Measurements from ENCODE around the gene PTPN7.

Gene PTPN7

DNA sequence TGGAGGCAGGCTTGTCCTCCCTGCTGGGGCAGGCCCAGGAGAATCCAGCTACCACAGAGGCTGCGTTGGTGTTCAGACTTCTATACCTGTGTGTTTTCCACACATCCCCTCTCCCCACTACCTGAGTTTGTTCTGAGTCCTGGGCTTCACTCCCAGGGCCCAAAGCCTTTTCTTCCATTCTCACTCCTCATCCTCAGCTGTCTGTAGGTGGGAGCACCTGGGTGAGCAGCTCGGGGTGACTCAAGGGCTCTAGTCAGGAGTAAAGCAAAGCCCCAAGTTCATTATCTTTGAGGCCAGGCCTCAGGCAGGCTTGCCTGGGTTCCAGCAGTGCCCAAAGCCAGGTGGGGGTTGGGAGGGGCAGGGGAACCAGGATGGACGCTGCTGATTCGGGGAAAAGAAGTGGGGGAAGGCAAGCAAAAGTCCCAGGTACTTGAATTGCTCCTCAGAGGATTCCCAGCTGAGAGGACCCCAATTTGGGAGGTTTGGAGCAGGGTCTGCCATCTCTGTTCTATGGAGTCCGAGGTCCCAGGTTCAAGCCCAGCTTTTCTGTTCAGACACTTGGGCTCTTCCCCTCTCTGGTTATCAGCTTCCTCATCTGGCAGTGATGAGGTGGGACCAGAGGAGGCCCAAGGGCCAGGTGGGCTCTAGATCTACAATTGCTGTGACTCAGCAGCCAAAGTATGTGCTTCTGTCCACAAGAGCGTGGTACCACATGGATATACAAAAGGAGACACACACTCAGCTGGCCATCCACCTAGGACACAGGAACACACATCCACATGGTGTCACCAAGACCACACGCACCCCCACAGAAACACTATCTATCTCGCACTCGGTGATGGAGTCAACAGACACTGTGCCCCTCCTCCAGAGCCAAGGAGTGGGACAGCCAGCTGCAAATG is 5.8 kb upstream of the PTPN7 start:
- DNase-seq = no peak

DNA sequence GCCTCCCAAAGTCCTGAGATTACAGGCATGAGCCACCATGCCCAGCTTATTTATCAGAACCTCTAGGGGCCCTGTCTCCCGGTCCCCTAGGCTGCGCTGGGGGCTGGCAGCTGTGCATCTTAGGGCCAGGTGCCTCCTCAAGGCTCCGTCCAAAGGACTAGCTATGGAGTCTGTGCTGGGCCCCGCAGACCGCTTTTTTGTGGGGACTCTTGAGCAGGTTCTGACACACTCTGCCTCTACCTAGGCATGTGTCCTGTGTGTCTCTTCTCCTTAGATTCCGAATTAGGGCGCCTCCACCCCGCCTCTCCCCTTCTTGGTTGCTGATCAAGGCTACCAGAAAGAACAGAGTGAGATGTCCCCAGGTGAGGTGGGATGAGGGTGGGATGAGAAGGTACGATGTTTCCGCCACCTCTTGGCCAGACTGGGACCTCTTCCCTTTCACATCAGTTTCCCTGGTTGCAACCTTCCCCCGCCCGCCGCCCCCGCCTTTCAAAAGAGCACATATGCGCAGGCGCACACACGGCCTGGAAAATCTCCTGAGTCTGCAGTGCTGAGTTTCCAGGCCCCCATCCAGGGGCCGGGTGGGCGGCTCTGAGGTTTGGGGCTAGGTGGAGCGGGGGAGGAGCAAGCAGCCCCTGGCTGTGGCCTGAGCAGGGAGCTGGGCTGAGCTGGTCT is 5.0 kb upstream of the PTPN7 start:
- no peak for DNase-seq

DNA sequence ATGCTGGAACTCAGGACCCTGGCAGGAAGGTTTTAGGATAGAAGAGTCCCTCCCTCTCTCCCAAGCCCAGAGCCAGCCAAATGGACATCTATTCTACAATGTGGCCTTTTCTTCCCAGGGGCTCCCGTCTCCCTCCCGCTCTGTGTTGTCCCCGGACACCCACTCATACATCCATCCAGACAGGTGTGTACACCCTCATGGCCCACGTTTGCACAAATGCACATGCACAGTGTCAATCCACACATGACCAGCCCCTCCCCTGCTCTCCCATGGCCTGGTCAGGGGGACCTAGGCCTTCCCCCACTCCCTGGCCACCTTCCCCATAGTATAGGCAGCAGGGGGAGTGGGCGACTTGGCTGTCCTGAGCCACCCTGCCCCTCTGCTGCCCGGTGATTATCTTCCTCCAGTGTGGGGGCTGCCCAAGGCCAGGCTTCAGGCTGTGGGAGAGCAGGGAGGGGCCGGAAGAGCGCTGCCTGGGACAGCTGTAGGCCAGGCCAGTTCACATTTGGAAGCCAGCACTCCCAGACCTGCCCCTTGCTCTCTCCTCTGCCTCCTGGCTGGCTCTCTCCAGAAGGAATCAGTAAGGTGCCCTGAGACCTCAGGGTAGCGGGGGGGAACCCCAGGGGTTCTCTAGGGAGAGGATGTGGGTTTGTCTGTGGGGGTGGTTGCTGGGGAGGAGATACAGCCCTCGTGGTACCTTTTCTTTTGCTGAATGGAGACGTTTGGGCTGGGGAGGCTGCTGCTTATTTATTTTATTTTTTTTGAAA is 4.1 kb upstream of the PTPN7 start:
- no peak for DNase-seq

DNA sequence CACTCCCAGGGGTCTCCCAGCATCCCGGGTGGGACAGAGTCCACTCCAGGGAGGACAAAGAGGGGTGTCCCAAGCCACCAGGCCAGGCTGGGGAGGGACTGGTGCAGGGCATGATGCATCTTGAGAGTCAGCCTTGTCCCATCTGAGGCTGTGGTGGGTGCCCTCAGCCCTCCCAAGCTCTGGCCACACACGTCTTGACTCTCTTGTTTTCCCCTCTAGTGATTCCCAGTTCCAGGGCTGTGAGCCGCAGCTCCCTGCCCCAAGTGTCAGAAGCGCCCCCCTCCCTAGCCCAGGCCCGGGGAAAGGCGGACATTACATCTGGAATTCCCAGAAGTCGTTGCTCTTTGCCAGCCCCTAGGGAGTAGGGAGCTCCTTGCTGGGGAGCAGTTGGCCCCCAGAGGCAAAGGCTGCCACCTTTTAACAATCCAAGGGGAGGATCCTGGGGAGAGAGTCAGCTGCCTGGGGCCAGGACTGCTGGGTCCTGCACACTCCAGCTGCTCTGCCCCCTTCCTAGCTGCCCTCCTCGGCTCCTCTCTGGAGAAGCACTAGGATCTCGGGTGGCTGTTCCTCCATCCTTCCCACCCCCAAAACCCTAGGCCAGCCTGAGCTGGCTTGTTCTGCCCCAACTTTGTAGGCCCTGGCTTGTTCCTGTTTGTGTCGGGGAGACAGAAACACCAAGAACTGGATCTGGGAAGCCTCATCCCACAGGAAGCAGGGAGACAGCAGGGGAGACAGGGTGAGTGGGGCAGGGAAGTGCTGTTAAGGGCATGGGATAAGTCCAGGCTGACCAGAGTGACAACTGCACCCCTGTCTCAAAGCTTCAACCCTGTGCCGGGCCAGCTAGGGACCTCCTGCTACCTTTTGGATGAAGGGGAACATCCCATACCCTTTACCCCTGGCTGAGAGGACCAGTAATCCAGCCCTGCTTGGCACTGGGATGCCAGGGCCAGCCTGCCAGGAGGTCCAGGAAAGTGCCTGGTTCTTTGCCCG is 3.2 kb upstream of the PTPN7 start:
- no peak for DNase-seq

DNA sequence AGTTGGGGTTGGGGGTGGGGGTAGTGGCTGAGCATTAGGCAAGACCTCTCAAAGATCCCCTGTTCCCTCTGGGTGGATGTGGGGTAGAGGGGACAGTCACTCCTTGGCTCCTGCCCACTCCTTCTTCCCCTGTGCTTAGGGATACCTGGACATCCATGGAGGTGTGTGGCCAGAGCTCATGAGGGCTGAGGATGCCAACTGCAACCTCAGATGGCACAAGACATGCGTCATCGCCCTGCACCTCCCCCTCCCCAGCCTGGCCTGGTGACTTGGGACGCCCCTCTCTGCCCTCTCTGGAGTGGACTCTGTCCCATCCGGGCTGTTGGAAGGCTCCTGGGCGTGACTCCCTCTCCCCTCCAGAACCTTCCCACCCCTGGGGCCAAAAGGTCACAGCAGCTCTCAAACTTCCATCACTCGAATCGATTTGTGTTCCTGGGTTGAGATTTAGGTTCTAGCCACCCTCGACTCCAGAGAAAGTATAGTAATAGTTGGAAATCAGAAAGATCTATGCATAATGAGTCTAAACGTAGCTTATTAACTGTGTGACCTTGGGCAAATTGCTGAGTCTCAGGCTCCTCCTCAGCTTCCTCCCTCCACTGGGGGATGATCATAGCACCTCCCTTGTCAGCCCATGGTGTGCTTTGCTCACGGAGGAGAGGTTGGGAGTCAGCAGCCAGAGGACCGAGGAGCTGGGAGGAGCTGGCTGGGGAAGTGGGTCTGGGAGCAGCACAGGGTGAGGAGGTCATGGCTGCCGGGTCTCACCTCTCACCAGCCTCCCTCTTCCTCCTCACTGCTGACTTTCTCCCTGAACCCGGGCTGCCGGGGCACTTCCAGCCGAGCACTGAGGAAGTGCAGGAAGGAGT is 2.2 kb upstream of the PTPN7 start:
- DNase-seq = no peak

DNA sequence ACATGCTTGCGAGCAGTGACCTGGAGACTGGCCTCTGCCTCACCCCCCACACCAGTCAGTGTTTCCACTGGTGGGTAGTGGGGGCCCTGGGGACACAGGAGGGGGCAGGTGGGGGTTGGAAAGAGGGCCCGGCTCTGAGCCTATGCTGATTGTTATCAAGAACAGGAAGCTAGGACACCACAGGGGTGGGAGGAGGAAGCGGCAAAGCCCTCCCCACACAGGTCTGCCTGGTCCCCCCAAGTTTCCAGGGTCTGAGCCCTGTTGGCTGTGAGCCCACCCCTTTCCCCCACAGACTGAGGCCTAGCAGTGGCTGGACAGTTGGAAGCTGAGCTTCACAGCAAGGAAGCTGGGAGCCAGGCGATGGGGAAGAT is 1.6 kb upstream of the PTPN7 start:
- no peak for DNase-seq

DNA sequence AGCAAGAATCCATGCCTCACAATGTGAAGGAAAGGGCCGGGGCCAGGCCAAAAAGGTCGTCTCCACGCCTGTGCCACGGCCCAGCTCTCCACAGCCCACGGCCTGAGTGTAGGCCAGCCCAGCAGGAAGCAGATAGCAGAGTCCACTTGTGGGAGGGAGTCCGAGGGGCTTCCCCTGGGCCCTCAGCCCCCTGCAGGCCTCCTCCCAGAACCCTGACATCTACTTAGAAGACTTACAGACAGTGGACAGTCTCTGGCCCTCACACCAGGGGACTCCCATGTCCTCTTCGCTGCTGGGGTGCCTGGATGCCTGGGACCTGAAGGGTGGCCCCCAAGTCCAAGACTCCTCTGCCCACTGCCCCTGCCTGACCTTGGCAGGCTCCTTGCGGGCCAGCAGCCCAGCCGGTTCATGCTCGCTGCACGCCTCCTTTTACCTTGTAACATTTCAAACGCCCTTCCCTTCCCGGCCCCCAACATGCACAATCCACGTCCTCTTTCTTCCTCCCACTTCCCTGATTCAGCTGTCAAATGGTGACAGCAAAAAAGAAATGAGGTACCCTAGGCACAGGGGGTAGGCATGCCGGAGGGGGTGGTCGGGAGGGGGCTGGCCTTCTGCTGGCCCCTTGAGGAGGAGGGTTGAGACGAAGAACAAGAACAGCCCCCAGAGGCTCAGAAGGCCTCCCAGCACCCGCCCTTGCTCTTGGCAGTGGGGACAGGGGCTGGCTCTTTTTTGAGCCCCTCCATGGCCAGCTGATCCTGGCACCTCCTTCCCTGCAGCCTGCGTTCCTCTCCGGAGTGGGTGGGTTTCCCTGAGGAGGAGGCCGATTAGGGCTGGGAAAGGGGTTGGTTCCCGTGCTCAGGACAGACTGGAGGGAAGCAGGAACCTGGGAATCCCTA is 997 bp upstream of the PTPN7 start:
- no peak for DNase-seq

DNA sequence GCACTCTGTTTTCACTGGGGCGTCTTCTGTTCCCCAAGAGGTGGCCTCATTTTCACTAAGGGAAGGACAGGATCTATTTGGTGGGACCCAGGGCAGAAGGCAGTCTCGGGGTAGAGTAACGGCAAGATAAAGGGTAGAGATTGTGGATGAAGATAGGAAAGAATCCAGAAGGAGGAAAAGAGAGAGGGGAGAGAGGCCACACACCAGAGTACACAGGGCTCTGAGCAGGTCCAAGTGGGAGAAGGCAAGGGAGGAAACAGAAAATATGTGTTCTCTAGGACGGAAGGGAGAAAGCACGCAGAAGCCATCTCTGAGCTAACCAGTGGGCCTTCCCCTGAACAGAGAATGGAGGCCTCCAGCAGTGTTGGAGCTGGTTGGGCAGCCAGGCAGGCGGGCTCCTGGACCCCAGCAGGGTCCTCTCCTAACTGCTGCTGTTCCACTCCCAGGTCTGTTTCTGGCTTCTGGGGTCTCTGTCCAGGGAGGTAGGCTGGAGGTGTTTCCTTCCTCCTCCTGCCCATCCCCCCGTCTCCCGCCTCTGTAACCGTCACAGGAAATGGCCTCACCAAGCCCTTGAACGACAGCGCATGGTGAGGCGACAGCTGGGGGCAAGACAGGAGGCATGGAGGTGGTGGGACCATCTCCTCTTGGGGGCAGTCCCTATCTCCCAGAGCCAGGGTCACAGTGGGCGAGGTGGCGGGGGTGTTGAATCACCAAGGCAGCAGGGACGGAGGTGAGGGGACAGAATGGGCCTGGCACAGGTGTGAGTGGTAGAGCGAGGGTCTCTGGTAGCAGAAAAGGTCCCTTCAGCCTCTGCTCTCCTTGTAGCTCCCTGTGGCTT is 649 bp downstream of the PTPN7 start:
- no peak for DNase-seq

DNA sequence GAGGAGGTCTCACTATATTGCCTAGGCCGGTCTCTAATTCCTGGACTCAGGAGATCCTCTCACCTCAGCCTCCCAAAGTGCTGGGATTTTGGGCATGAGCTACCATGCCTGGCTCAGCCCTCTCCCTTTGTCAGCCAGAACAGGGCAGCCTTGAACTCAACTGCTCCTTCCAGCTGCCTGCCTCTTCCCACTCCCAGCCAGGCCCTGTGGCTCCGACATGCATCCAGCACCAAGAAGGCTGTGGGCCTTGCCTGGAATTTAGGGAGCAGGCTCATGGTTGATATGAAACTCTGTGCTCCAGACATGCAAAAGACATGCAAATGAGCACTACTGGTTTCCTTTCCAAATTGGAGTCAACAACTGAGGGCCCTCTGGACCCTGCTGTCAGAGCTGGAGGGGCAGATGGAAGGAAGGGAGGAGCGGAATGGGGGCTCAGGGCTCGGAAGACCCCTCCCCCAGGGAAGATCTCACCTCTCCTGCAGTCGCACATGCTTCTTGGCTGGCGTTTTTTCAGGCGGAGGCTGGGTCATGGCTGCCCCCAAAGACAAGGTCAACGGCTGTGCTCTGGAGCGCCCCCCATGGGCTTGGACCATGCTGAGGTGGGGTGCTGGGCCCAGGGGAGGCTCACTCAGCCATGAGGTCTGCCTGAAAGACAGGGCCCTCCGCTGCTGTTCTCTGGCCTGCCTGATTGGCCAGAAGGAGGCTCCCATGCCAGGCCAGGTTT is 1.4 kb downstream of the PTPN7 start:
- DNase-seq = no peak

DNA sequence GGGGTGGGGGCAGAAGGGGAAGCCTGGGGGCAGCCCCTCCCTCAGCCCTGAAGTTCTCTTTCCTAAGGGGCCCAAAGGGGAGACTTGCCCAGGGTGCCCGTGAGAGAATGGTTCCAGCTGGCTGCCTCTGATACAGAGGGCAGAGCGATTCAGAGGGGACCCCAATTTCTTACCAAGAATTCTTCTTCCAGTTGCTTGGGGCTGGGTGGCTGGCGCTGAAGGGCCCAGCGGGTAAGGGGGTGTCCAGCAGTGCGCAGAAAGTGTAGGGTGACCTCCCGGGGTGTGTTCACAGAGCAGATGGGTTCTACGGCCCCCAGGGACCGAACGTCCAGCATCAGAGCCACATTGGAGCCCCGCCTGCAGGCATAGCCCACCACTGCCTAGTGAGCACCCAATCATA is 2.5 kb downstream of the PTPN7 start:
- DNase-seq = no peak

DNA sequence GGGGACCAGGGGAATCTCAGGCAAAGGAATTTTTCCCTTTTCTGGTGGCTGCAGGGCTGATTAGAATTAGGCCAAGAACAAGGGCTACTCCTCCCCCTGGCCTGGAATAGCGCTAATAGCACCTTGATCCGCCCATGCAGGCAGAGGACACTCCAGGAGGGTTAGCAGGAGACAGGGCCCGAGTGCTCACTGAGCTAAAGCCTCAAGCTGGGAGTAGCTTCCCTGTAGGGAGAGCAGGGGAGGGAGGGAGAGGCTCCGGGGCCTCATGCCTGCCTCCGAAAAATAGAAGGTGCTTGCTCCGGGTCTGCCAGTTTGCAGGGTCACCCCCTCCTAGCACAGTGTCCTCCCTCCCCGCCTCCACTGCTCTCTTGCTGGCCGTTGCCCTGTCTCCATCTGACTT is 3.8 kb downstream of the PTPN7 start:
- DNase-seq = no peak

DNA sequence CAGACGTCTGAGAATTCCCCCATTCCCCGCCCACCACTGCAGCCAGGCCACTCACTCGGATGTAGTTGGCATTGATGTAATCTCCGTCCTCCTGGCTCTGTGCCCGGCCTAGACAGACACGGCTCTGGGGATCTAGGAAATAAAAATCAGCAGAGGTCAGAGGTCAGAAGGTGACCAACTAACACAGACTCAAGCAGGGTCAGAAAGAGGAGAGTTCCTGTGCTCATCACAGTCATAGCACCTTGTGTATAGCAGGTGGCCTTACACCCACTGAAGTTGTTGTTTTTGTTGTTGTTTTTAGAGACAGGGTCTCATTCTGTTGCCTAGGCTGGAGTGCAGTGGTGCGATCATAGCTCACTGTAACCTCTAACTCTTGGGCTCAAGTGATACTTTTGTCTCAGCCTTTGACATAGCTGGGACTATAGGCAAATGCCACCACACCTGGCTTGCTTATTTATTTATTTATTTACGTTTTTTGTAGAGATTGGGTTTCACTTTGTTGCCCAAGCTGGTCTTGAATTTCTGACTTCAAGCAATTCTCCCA is 4.9 kb downstream of the PTPN7 start:
- DNase-seq = no peak

DNA sequence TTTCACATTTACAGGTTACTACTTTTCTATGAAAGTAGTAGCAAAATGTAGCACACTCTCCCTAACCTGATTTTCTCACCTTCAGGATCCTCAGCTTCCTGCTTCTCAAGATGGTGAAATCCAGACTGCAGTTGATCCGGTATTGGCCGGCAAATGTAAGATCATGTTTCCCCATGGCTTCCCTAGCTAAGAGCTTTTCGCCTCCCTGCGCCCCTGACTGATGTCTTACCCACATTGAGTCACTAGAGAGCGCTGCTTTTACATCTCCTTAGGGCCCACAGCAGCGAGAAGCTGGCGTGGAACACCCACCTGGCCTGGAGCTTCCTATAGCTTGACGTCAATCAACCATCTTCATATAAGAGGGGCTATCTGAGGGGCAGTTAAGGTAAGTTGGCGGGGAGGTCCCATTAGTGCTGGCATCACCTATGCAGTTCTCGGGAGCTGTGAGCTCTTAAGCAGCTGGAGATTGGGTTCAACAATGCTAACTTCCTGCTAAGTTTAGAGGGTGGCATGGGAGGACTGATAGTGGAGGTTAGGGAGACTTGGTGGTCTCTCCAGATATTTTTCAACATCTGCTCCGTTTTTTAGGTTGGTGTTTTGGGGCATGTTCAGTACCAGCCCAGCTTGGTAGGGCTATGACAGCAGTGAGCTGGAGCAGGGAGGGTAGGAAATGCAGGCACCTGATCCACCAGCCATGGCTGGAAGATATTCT is 5.5 kb downstream of the PTPN7 start:
- peak in 1 of 2 donors; percentile 46 for DNase-seq

DNA sequence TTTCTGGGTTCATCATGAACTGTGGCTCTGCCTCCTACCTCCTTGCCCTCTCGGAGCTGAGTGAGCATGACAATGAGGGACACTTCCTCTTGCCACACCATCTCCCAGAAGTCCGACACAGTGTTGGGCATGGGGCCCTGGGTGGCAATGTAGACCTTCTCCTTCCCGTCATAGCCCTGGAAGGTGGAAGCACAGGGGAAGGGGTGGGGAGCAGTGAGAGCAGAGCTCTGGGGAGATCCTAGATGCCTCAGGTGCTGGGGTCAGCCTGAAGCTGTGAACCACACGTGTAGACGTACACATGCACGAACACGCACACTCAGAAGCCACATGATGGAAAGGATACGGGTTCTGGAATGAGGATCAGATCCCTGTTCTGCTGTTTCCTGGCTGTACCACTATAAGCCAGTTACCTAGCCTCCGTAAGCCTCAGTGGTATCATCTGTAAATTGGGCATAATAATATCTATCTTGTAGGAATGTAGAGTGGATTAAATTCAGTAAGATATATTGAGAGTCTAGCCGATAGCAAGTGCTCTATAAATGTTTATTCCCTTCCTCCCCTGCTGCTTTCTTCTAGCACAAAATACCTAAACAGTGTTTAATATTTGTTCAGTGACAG is 6.1 kb downstream of the PTPN7 start:
- no peak for DNase-seq

DNA sequence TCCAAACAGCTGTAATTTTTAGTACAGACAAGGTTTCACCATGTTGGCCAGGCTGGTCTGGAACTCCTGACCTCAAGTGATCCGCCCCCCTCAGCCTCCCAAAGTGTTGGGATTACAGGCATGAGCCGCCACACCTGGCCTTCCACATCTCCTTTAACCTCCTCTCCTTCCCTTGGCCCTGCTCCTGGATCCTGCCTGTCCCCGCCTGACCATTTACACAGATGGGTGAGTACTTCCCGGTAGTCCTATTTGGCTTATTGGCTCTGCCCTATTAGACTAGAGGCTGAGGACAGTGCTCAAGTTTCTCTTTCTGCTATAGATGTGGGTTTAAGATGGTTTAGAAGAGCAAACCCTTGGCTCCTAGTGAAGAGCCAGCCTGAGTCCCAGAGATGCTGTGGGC is 7.1 kb downstream of the PTPN7 start:
- no peak for DNase-seq

DNA sequence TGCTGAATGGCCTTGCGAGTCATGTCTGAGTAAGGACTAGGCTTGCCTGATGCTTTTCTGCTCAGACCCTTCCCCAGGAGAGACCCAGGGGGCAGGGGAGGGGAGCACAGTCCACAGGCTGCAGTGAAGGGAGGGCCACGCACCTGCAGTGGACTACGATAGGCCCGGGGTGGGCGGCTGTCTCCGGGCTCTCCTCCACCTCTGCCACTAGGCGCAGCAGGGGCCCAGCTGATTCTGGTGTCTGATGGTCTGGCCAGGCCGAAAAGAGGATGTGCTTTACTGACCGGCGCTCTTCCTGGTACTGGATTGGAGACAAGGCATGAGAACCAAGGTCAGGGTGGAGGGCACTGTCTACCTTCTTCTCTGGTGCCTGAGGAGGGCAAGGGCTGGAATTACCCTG is 8.0 kb downstream of the PTPN7 start:
- no peak for DNase-seq

DNA sequence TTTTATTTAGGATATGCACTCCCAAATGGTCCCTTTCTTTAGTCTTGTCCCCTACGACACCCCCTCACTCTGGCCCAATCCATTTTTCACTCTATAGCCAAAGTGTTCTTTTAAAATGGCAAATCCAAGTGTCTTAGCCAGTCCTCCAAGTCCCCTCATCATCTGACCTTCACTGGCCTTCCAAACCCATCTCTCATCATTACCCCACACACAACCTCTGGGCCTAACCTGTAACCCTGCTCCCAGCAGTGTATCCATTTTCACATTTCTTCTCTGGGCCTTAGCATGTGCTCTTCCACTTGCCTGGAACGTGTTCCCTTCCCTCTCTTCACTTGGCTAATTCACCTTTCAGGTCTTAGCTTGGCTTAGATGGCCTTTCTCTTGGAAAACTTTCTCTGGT is 9.4 kb downstream of the PTPN7 start:
- DNase-seq = no peak
